HepG2 (cell line): ENCODE measurements around the gene RIPK3. TPM values are rescaled to one million over a fixed set of nuclear protein-coding genes. Genes with fewer than 3 reads are reported as not detected.

Source experiments
- CC2D1A ChIP-seq: sonication (generic); formaldehyde crosslinking; IDR thresholded peaks from 2 replicates; pipeline ENCODE4 v1.8.1; 2023; ENCODE audit warnings: mild to moderate bottlenecking, missing genetic modification reagents
- FOXA1 ChIP-seq, 2 experiments: fragments of 450-650 bp in 1 of 2; sonication (generic) in 1 of 2; formaldehyde crosslinking in 1 of 2; IDR thresholded peaks; 2 replicates each; pipeline versions ENCODE4 v1.4.0 to v1.6.1; 2016 to 2020; ENCODE audit warnings: missing genetic modification reagents in 1 of 2
- IKZF4 ChIP-seq: sonication (generic); formaldehyde crosslinking; IDR thresholded peaks from 2 replicates; pipeline ENCODE4 v1.5.1; 2020; ENCODE audit warnings: borderline replicate concordance, mild to moderate bottlenecking, low read depth, missing genetic modification reagents; ENCODE audit errors: not compliant biosample characterization
- IRF1 ChIP-seq: sonication (generic); formaldehyde crosslinking; IDR thresholded peaks from 2 replicates; pipeline ENCODE4 v1.4.0; 2020; ENCODE audit warnings: low read depth, mild to moderate bottlenecking, missing genetic modification reagents
- KAT7 ChIP-seq: IDR thresholded peaks from 2 replicates; pipeline ENCODE4 v1.6.1; 2018; ENCODE audit warnings: borderline replicate concordance, missing compliant biosample characterization
- PAF1 ChIP-seq: IDR thresholded peaks from 2 replicates; pipeline ENCODE4 v1.6.1; 2016; ENCODE audit warnings: missing genetic modification reagents, missing compliant biosample characterization
- RFX1 ChIP-seq: fragments of 450-650 bp; IDR thresholded peaks from 2 replicates; pipeline ENCODE4 v1.6.1; 2017
- RXRB ChIP-seq: IDR thresholded peaks from 2 replicates; pipeline ENCODE4 v1.6.1; 2016; ENCODE audit warnings: borderline replicate concordance, missing genetic modification reagents, missing compliant biosample characterization
- SALL1 ChIP-seq: sonication (generic); formaldehyde crosslinking; IDR thresholded peaks from 2 replicates; pipeline ENCODE4 v1.8.0; 2022; ENCODE audit warnings: mild to moderate bottlenecking, missing genetic modification reagents
- SIX4 ChIP-seq: sonication (generic); formaldehyde crosslinking; IDR thresholded peaks from 2 replicates; pipeline ENCODE4 v1.4.0; 2020; ENCODE audit warnings: missing genetic modification reagents
- SKI ChIP-seq: fragments of 450-650 bp; IDR thresholded peaks from one replicate; pipeline ENCODE4 v1.6.1; 2018; ENCODE audit warnings: mild to moderate bottlenecking; ENCODE audit not compliant: partially characterized antibody
- YEATS2 ChIP-seq: sonication (generic); formaldehyde crosslinking; IDR thresholded peaks from 2 replicates; pipeline ENCODE4 v1.4.0; 2020; ENCODE audit warnings: missing genetic modification reagents, borderline replicate concordance
- ZBTB7B ChIP-seq: sonication (generic); formaldehyde crosslinking; IDR thresholded peaks from 2 replicates; pipeline ENCODE4 v1.4.0; 2020; ENCODE audit warnings: missing genetic modification reagents
- ZFP36L2 ChIP-seq: sonication (generic); formaldehyde crosslinking; IDR thresholded peaks from 2 replicates; pipeline ENCODE4 v1.4.0; 2020; ENCODE audit warnings: missing genetic modification reagents
- ZNF644 ChIP-seq: IDR thresholded peaks from 2 replicates; pipeline ENCODE4 v1.6.1; 2016; ENCODE audit warnings: low read depth
- polyA plus RNA-seq, 8 experiments: library from polyadenylated mRNA; depleted of rRNA in 3 of 8; stranded (reverse) in 7 of 8; unstranded in 1 of 8; fragments of >200 nt; fragmentation: Illumina TruSeq in 4 of 8; extraction: Trizol in 4 of 8; gene quantifications; 2 replicates each; pipeline versions ENCODE4 v1.2.1 to v1.2.3, GENCODE V29; 2011 to 2016; ENCODE audit warnings: low read depth in 4 of 8, missing spikeins in 1 of 8, mixed read lengths in 1 of 8; ENCODE audit not compliant: insufficient read depth in 1 of 8
- total RNA-seq, 5 experiments: library from RNA; depleted of rRNA; stranded (reverse); fragments of >200 nt; fragmentation: Illumina TruSeq; extraction: Trizol; gene quantifications; 2 replicates each; pipeline ENCODE4 v1.2.3, GENCODE V29; 2016; ENCODE audit warnings: low read depth in 1 of 5
- TF ChIP-seq, protein P1 (sequence below): sonication (generic); formaldehyde crosslinking; IDR thresholded peaks from 2 replicates; pipeline ENCODE4 v1.5.0; 2020; ENCODE audit warnings: mild to moderate bottlenecking, missing genetic modification reagents, borderline replicate concordance
- TF ChIP-seq, protein P2 (sequence below): sonication (generic); formaldehyde crosslinking; IDR thresholded peaks from 2 replicates; pipeline ENCODE4 v1.5.1; 2020; ENCODE audit warnings: missing genetic modification reagents, mild to moderate bottlenecking, borderline replicate concordance

RIPK3 gene
- total and polyA plus RNA-seq, 2 of the 13 experiments (the other 11 are each of a cell fraction or from before 2014, with no cell fraction given): not detected

- TF ChIP-seq YEATS2 (peak; percentile 81; the same call in 1 of the 2 replicates), ZNF644 (CRISPR knock-in tag) (peak; percentile 67; the same call in 1 of the 2 replicates), IRF1 (CRISPR knock-in tag) (0 out of 2 replicates have a peak, but pooled peaks have one; percentile 45), CC2D1A (CRISPR knock-in tag) (no peak), FOXA1 (IDR thresholded peaks at IDR 0.05) (no peak), FOXA1 (CRISPR knock-in tag; IDR thresholded peaks at IDR 0.05) (peak; percentile 30; the same call in 1 of the 2 replicates), SKI (peak; percentile 51), ZFP36L2 (0 out of 2 replicates have a peak, but pooled peaks have one; percentile 50), ZBTB7B (CRISPR knock-in tag) (peak; percentile 98), SALL1 (CRISPR knock-in tag) (peak; percentile 95), SIX4 (CRISPR knock-in tag) (peak; percentile 74), RFX1 (no peak), KAT7 (CRISPR knock-in tag) (peak; percentile 94), RXRB (CRISPR knock-in tag) (peak; percentile 85), PAF1 (CRISPR knock-in tag) (no peak), IKZF4 (CRISPR knock-in tag) (peak; percentile 72)
- TF ChIP-seq, protein P1, sequence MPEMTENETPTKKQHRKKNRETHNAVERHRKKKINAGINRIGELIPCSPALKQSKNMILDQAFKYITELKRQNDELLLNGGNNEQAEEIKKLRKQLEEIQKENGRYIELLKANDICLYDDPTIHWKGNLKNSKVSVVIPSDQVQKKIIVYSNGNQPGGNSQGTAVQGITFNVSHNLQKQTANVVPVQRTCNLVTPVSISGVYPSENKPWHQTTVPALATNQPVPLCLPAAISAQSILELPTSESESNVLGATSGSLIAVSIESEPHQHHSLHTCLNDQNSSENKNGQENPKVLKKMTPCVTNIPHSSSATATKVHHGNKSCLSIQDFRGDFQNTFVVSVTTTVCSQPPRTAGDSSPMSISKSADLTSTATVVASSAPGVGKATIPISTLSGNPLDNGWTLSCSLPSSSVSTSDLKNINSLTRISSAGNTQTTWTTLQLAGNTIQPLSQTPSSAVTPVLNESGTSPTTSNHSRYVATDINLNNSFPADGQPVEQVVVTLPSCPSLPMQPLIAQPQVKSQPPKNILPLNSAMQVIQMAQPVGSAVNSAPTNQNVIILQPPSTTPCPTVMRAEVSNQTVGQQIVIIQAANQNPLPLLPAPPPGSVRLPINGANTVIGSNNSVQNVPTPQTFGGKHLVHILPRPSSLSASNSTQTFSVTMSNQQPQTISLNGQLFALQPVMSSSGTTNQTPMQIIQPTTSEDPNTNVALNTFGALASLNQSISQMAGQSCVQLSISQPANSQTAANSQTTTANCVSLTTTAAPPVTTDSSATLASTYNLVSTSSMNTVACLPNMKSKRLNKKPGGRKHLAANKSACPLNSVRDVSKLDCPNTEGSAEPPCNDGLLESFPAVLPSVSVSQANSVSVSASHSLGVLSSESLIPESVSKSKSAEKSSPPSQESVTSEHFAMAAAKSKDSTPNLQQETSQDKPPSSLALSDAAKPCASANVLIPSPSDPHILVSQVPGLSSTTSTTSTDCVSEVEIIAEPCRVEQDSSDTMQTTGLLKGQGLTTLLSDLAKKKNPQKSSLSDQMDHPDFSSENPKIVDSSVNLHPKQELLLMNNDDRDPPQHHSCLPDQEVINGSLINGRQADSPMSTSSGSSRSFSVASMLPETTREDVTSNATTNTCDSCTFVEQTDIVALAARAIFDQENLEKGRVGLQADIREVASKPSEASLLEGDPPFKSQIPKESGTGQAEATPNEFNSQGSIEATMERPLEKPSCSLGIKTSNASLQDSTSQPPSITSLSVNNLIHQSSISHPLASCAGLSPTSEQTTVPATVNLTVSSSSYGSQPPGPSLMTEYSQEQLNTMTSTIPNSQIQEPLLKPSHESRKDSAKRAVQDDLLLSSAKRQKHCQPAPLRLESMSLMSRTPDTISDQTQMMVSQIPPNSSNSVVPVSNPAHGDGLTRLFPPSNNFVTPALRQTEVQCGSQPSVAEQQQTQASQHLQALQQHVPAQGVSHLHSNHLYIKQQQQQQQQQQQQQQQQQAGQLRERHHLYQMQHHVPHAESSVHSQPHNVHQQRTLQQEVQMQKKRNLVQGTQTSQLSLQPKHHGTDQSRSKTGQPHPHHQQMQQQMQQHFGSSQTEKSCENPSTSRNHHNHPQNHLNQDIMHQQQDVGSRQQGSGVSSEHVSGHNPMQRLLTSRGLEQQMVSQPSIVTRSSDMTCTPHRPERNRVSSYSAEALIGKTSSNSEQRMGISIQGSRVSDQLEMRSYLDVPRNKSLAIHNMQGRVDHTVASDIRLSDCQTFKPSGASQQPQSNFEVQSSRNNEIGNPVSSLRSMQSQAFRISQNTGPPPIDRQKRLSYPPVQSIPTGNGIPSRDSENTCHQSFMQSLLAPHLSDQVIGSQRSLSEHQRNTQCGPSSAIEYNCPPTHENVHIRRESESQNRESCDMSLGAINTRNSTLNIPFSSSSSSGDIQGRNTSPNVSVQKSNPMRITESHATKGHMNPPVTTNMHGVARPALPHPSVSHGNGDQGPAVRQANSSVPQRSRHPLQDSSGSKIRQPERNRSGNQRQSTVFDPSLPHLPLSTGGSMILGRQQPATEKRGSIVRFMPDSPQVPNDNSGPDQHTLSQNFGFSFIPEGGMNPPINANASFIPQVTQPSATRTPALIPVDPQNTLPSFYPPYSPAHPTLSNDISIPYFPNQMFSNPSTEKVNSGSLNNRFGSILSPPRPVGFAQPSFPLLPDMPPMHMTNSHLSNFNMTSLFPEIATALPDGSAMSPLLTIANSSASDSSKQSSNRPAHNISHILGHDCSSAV (CRISPR knock-in tag): 0 out of 2 replicates have a peak, but pooled peaks have one; percentile 41
- TF ChIP-seq, protein P2, sequence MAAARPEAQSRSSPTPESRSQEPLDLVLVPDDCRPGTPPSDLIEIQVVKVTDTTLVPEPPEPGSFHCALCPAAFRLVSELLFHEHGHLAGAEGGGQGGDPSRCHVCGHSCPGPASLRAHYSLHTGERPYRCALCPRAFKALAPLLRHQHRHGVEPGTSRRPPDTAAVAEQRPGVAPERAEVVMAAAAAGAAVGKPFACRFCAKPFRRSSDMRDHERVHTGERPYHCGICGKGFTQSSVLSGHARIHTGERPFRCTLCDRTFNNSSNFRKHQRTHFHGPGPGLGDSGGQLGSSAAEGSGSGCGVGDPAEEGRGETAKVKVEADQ (CRISPR knock-in tag): peak; percentile 82; the same call in 1 of the 2 replicates
Observed at GRCh38 chr14:24365600-24366412, 26.0 kb upstream of the RIPK3 start (continued).
